HEK293T (cell line): ENCODE data around the gene RAET1G.

Experiments used
- CTBP1 ChIP-seq: fragments of 450-650 bp; IDR thresholded peaks from 2 replicates; pipeline ENCODE4 v1.6.1; 2016; ENCODE audit warnings: borderline replicate concordance
- FOXA1 ChIP-seq: fragments of 450-650 bp; IDR thresholded peaks from 2 replicates; pipeline ENCODE4 v1.6.1; 2016; ENCODE audit warnings: mild to moderate bottlenecking
- FOXM1 ChIP-seq: fragments of 450-650 bp; IDR thresholded peaks from 2 replicates; pipeline ENCODE4 v1.6.1; 2017; ENCODE audit warnings: mild to moderate bottlenecking, borderline replicate concordance
- HDGF ChIP-seq: fragments of 450-650 bp; IDR thresholded peaks from 2 replicates; pipeline ENCODE4 v1.6.1; 2017; ENCODE audit warnings: antibody characterized with exemption, borderline replicate concordance
- L3MBTL2 ChIP-seq: fragments of 450-650 bp; conservative IDR thresholded peaks from 2 replicates; pipeline ENCODE4 v1.6.1; 2016; ENCODE audit warnings: mild to moderate bottlenecking
- LEF1 ChIP-seq: fragments of 450-650 bp; IDR thresholded peaks from 2 replicates; pipeline ENCODE4 v1.6.1; 2017; ENCODE audit warnings: mild to moderate bottlenecking, borderline replicate concordance
- SP1 ChIP-seq: fragments of 450-650 bp; IDR thresholded peaks from 2 replicates; pipeline ENCODE4 v1.6.1; 2017
- TARDBP ChIP-seq: fragments of 450-650 bp; IDR thresholded peaks from 2 replicates; pipeline ENCODE4 v1.6.1; 2016
- ZNF384 ChIP-seq: fragments of 450-650 bp; IDR thresholded peaks from 2 replicates; pipeline ENCODE4 v1.6.1; 2016

GRCh38 chr6:149939356-149939648, 16.4 kb upstream of the RAET1G start:
- no peak for TF ChIP-seq SP1
- TF ChIP-seq TARDBP = no peak
- TF ChIP-seq FOXA1 = no peak
- TF ChIP-seq HDGF = no peak
- TF ChIP-seq ZNF384 = no peak
- TF ChIP-seq LEF1 = no peak
- no peak for TF ChIP-seq CTBP1
- no peak for TF ChIP-seq L3MBTL2
- no peak for TF ChIP-seq FOXM1
